Progenitor cell of endocrine pancreas (in vitro differentiated cells): ENCODE results near the gene TTC24. TPM values are rescaled to one million over a fixed set of nuclear protein-coding genes. Genes with fewer than 3 reads are reported as not detected.
"Not testable (repeated sequence)": the region's sequence is repeated elsewhere in the genome, so short reads cannot be mapped to it uniquely, and the experiment has no call there.

ENCODE experiments used
- DNase-seq: peaks from one replicate; pipeline ENCODE4 v3.0.0; 2021; ENCODE audit warnings: low spot score; ENCODE audit not compliant: unreplicated experiment
- H3K27ac Mint-ChIP-seq: 2 replicates; pipeline ENCODE4 v1.8.0; 2021; ENCODE audit warnings: mild to moderate bottlenecking, moderate library complexity, mixed read lengths
- H3K27me3 Mint-ChIP-seq: 2 replicates; pipeline ENCODE4 v1.8.0; 2021; ENCODE audit warnings: mixed read lengths
- H3K36me3 Mint-ChIP-seq: 2 replicates; pipeline ENCODE4 v1.8.0; 2022; ENCODE audit warnings: mixed read lengths; ENCODE audit not compliant: insufficient read depth
- H3K4me1 Mint-ChIP-seq: 2 replicates; pipeline ENCODE4 v1.8.0; 2021; ENCODE audit warnings: low read depth, mixed read lengths
- H3K4me3 Mint-ChIP-seq: 2 replicates; pipeline ENCODE4 v1.8.0; 2021; ENCODE audit warnings: low read depth, mild to moderate bottlenecking, moderate library complexity, mixed read lengths
- H3K9me3 Mint-ChIP-seq: 2 replicates; pipeline ENCODE4 v1.8.0; 2021; ENCODE audit warnings: low read depth, mixed read lengths
- total RNA-seq: library from RNA; stranded (reverse); gene quantifications from 2 replicates; pipeline ENCODE4 v1.2.1, GENCODE V29; 2021
- TF ChIP-seq, protein P1 (sequence below): fragments of 200-600 bp; sonication (generic); IDR thresholded peaks from one replicate; pipeline ENCODE4 v1.5.0; 2021; ENCODE audit warnings: antibody characterized with exemption, mild to moderate bottlenecking; ENCODE audit not compliant: unreplicated experiment

Gene TTC24
- total RNA-seq, 1 donor from 2014 or later = not detected

DNA sequence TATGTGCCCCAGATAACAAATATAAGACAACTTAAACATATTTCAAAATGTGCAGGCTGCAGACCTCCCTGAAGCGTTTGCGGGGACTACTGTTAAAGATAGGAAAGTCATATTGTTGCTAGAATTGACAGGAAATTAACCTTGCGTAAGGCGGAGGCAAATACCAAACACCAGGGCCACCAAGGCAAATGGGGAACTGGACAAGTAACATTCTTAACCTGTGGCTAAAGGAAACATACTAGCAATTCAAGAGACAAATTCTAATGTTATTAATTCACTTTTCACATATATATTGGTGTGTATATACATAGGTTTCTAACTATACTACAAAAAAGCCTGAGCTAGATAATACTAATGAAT, 46.5 kb downstream of the TTC24 start:
- Mint-ChIP-seq H3K4me1 (peaks cover 3% of the 10 kb centered on the region), H3K9me3 (no peaks in the 10 kb centered on the region), H3K36me3 (no peaks in the 10 kb centered on the region), H3K27ac (no peak overlapping the region), H3K4me3 (no peak overlapping the region), H3K27me3 (peaks cover 65% of the 10 kb centered on the region)
- TF ChIP-seq, protein P1, sequence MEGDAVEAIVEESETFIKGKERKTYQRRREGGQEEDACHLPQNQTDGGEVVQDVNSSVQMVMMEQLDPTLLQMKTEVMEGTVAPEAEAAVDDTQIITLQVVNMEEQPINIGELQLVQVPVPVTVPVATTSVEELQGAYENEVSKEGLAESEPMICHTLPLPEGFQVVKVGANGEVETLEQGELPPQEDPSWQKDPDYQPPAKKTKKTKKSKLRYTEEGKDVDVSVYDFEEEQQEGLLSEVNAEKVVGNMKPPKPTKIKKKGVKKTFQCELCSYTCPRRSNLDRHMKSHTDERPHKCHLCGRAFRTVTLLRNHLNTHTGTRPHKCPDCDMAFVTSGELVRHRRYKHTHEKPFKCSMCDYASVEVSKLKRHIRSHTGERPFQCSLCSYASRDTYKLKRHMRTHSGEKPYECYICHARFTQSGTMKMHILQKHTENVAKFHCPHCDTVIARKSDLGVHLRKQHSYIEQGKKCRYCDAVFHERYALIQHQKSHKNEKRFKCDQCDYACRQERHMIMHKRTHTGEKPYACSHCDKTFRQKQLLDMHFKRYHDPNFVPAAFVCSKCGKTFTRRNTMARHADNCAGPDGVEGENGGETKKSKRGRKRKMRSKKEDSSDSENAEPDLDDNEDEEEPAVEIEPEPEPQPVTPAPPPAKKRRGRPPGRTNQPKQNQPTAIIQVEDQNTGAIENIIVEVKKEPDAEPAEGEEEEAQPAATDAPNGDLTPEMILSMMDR = no peak
- no peak for DNase-seq

DNA sequence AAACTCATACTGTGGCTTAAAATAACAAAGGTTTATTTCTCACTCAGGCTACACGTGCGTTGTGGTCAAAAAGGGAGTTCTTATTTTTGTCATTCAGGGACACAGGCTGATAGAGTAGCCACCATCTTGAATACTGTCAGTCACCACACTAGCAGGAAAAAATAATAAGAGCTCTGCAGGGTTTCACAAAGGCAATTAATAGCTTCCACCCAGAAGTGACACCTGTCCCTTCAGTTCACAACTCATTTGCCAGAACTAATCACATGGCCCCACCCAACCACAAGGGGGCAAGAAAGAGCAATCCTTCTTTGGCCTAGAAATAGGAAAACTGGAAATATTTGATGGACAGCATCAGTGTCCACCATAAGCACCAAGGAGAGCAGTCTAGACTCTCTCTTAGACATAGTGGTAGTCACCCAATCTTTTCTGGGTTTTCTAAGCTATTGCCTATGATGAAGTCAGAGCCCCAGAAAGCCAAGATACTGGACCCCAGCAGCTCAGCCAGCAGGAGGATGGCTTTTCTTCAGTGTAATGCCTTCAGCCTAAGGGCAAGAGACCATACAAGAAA, 47.9 kb downstream of the TTC24 start:
- Mint-ChIP-seq H3K36me3 (no peaks in the 10 kb centered on the region), H3K27ac (no peak overlapping the region), H3K4me1 (peaks cover 3% of the 10 kb centered on the region)

DNA sequence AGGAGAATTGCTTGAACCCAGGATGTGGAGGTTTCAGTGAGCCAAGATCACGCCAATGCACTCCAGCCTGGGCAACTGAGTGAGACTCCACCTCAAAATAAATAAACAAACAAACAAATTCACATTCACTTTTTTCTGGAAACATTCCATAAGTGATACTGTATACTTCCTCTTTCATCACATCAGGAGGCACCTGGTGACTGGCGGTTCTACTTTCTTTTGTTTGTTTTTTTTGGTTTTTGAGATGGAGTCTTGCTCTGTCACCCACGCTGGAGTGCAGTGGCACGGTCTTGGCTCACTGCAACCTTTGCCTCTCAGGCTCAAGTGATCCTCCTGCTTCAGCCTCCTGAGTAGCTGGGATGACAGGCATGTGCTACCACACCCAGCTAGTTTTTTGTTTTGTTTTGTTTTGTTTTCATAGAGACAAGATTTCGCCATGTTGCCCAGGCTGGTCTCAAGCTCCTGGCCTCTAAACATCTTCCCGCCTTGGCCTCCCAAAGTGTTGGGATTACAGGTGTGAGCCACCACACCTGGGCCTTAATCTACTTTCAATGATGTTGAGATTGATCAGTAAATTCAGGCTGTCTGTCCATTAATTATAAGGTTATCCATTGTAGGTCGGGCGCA, 50.4 kb downstream of the TTC24 start:
- no peak for DNase-seq
- H3K27me3 Mint-ChIP-seq = peaks cover 71% of the 10 kb centered on the region
- H3K36me3 Mint-ChIP-seq = no peaks in the 10 kb centered on the region
- no peak overlapping the region for H3K4me3 Mint-ChIP-seq
- H3K27ac Mint-ChIP-seq = no peak overlapping the region
- TF ChIP-seq, protein P1 = no peak
- peaks cover 3% of the 10 kb centered on the region for H3K4me1 Mint-ChIP-seq
- H3K9me3 Mint-ChIP-seq = no peaks in the 10 kb centered on the region

More for the DNA sequence above, 47.9 kb downstream of the TTC24 start:
- Mint-ChIP-seq H3K4me3 (no peak overlapping the region), H3K9me3 (no peaks in the 10 kb centered on the region), H3K27me3 (peaks cover 64% of the 10 kb centered on the region)
- DNase-seq = no peak
- TF ChIP-seq, protein P1 = peak; percentile 68

DNA sequence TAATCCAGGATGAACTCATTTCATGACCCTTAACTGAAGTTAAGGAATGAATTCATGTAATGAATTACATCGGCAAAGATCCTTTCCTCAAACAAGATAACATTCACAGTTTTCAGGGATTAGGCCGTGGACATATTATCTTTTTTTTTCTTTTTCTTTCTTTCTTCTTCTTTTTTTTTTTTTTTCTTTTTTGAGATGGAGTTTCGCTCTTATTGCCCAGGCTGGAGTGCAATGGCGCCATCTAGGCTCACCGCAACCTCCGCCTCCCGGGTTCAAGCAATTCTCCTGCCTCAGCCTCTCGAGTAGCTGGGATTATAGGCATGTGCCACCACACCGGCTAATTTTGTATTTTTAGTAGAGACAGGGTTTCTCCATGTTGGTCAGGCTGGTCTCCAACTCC, 51.6 kb downstream of the TTC24 start:
- not testable (repeated sequence) for H3K27ac Mint-ChIP-seq, H3K4me1 Mint-ChIP-seq, DNase-seq, H3K9me3 Mint-ChIP-seq, H3K4me3 Mint-ChIP-seq, H3K36me3 Mint-ChIP-seq
- H3K27me3 Mint-ChIP-seq = peaks cover 72% of the 10 kb centered on the region

DNA sequence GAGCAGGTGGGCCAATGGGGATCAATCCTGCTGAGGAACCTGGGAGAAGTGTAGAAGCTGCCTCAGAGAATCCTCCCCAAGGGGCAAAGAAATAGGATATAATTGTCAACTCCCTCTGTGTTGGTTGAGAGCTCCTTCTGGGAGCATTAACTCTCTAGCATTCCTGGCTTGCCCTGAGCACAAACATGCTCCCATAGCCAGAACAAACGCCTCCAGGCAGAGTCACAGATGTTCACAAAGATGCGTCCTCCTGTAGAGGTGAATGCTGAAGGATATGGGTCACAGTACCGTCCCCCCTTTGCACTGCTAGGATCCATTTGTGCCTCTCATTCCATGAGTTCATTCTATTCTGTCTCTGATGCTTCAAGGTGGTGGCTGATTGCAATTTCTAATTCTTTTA, 52.8 kb downstream of the TTC24 start:
- H3K4me1 Mint-ChIP-seq = no peaks in the 10 kb centered on the region
- TF ChIP-seq, protein P1 = no peak
- H3K9me3 Mint-ChIP-seq = no peaks in the 10 kb centered on the region
- no peaks in the 10 kb centered on the region for H3K36me3 Mint-ChIP-seq
- H3K27me3 Mint-ChIP-seq = peaks cover 70% of the 10 kb centered on the region
- no peak overlapping the region for H3K4me3 Mint-ChIP-seq
- no peak for DNase-seq
- no peak overlapping the region for H3K27ac Mint-ChIP-seq

Other genes starting within 250 kb of the TTC24 start
- gene CCT3, start 241.4 kb upstream of the TTC24 start, total RNA-seq = 260 and 270 TPM in 2 replicates
- gene TSACC, start 241.2 kb upstream of the TTC24 start, total RNA-seq = 0.65 and 0.95 TPM in 2 replicates
- 0.36 and 0.71 TPM in 2 replicates for gene RHBG, start 210.5 kb upstream of the TTC24 start, total RNA-seq
- 20.2 and 26.6 TPM in 2 replicates for gene MEF2D, start 78.9 kb upstream of the TTC24 start, total RNA-seq
- 29.6 and 32.4 TPM in 2 replicates for gene IQGAP3, start 7.2 kb upstream of the TTC24 start, total RNA-seq
- 108 and 115 TPM in 2 replicates for gene NAXE, start 12.1 kb downstream of the TTC24 start, total RNA-seq
- gene GPATCH4, start 21.8 kb downstream of the TTC24 start, total RNA-seq = 26.2 and 27.0 TPM in 2 replicates
- gene HAPLN2, start 39.7 kb downstream of the TTC24 start, total RNA-seq = 0.38 and 0.93 TPM in 2 replicates
- not detected in 2 replicates for gene BCAN, start 62.4 kb downstream of the TTC24 start, total RNA-seq
- gene NES, start 97.7 kb downstream of the TTC24 start, total RNA-seq = 33.9 and 39.2 TPM in 2 replicates
- gene CRABP2, start 125.9 kb downstream of the TTC24 start, total RNA-seq = 70.4 and 125 TPM in 2 replicates
- gene METTL25B, start 148.7 kb downstream of the TTC24 start, total RNA-seq = 40.0 and 42.4 TPM in 2 replicates
- gene ISG20L2, start 149.0 kb downstream of the TTC24 start, total RNA-seq = 36.9 and 38.9 TPM in 2 replicates
- gene MRPL24, start 161.4 kb downstream of the TTC24 start, total RNA-seq = 35.9 and 43.2 TPM in 2 replicates
- 280 and 288 TPM in 2 replicates for gene HDGF, start 172.0 kb downstream of the TTC24 start, total RNA-seq
- gene PRCC, start 187.8 kb downstream of the TTC24 start, total RNA-seq = 93.2 TPM in 2 replicates
- gene SH2D2A, start 237.1 kb downstream of the TTC24 start, total RNA-seq = not detected in 2 replicates